Subcutaneous adipose tissue (tissue), 4 donors: ENCODE data around the gene SUGCT. TPM values are rescaled to one million over a fixed set of nuclear protein-coding genes. Genes with fewer than 3 reads are reported as not detected.

ENCODE experiments used
- CTCF ChIP-seq: fragments of 450-650 bp; IDR thresholded peaks from one replicate; pipeline ENCODE4 v1.5.1; 2016; ENCODE audit warnings: low read depth, mild to moderate bottlenecking, control low read depth, antibody characterized with exemption, moderate library complexity
- total RNA-seq, 4 donors: library from RNA; depleted of rRNA; stranded (reverse); fragments of >200 nt; gene quantifications; one replicate each; pipeline ENCODE4 v1.1.0, GENCODE V29; 2016

Gene SUGCT
- total RNA-seq, 4 donors from 2014 or later: 1.1 to 3.1 (median 1.8) TPM

- no peak for TF ChIP-seq CTCF
Measured at GRCh38 chr7:40888499-40888898, 753.7 kb downstream of the SUGCT start.

- TF ChIP-seq CTCF: no peak
Measured at GRCh38 chr7:40889099-40889498, 754.3 kb downstream of the SUGCT start.

GRCh38 chr7:40889539-40889938, 754.7 kb downstream of the SUGCT start:
- TF ChIP-seq CTCF: no peak

- TF ChIP-seq CTCF: no peak
Measured at GRCh38 chr7:40890088-40890692, 755.4 kb downstream of the SUGCT start.

GRCh38 chr7:40891232-40891631, 756.4 kb downstream of the SUGCT start:
- no peak for TF ChIP-seq CTCF

- TF ChIP-seq CTCF: no peak
Measured at GRCh38 chr7:40899151-40899550, 764.3 kb downstream of the SUGCT start.

- no peak for TF ChIP-seq CTCF
Measured at GRCh38 chr7:40899636-40900507, 765.1 kb downstream of the SUGCT start.
